Astrocyte (in vitro differentiated cells and primary cell): Measurements from ENCODE around the gene FUT7.

ENCODE experiments used
- EZH2 ChIP-seq: IDR thresholded peaks from 2 replicates; pipeline ENCODE4 v1.6.1; 2012; ENCODE audit warnings: mild to moderate bottlenecking, low read length, inconsistent platforms; ENCODE audit not compliant: insufficient read depth
- TF ChIP-seq, protein P1 (sequence below): IDR thresholded peaks from 2 replicates; pipeline ENCODE4 v1.5.1; 2011; ENCODE audit warnings: low read depth, mild to moderate bottlenecking, inconsistent platforms, low read length, moderate library complexity; ENCODE audit not compliant: insufficient read depth

GRCh38 chr9:137075275-137075775 lies 43.4 kb upstream of the FUT7 start:
- TF ChIP-seq EZH2 = no peak
- TF ChIP-seq, protein P1, sequence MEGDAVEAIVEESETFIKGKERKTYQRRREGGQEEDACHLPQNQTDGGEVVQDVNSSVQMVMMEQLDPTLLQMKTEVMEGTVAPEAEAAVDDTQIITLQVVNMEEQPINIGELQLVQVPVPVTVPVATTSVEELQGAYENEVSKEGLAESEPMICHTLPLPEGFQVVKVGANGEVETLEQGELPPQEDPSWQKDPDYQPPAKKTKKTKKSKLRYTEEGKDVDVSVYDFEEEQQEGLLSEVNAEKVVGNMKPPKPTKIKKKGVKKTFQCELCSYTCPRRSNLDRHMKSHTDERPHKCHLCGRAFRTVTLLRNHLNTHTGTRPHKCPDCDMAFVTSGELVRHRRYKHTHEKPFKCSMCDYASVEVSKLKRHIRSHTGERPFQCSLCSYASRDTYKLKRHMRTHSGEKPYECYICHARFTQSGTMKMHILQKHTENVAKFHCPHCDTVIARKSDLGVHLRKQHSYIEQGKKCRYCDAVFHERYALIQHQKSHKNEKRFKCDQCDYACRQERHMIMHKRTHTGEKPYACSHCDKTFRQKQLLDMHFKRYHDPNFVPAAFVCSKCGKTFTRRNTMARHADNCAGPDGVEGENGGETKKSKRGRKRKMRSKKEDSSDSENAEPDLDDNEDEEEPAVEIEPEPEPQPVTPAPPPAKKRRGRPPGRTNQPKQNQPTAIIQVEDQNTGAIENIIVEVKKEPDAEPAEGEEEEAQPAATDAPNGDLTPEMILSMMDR = no peak
